ENCODE results near the gene PBX1.

Gene PBX1

GRCh38 chr1:164855716-164856329, 296.8 kb downstream of the PBX1 start:
- DNase-seq (no peak), ATAC-seq (ENCODE audit: insufficient read depth, low read depth) (no peak)
- Histone ChIP-seq H3K27me3 (ENCODE audit: insufficient read depth, low read length, poor library complexity) (no peaks in the 10 kb centered on the region), H3K4me3 (ENCODE audit: low read depth in 1 of 2, low read length in 2 of 2) (no peak overlapping the region), H3K27ac (ENCODE audit: low read length) (no peak overlapping the region), H4K20me1 (ENCODE audit: insufficient read depth, low read length) (no peaks in the 10 kb centered on the region), H3K4me1 (ENCODE audit: insufficient read depth, low read length) (no peaks in the 10 kb centered on the region), H3K4me2 (ENCODE audit: insufficient read depth, low read length) (no peak overlapping the region), H3K9ac (ENCODE audit: low read depth, low read length) (no peak overlapping the region), H3K36me3 (ENCODE audit: insufficient read depth, low read length) (no peaks in the 10 kb centered on the region), H3K79me2 (ENCODE audit: insufficient read depth, low read length) (no peaks in the 10 kb centered on the region), H2AFZ (ENCODE audit: low read depth, low read length) (no peak overlapping the region), H3K9me3 (ENCODE audit: insufficient read depth, low read length, severe bottlenecking) (no peaks in the 10 kb centered on the region)
- TF ChIP-seq EZH2 (IDR thresholded peaks at IDR 0.05; ENCODE audit: borderline replicate concordance, low read depth, low read length, severe bottlenecking) (no peak), CTCF (IDR thresholded peaks at IDR 0.05; ENCODE audit: borderline replicate concordance, extremely low read depth, low read length, poor library complexity, severe bottlenecking) (no peak)

- no peak overlapping the region for H3K27ac ChIP-seq (ENCODE audit: low read length)
- ATAC-seq (ENCODE audit: insufficient read depth, low read depth), result no peak
- H3K27me3 ChIP-seq (ENCODE audit: insufficient read depth, low read length, poor library complexity), result no peaks in the 10 kb centered on the region
- H3K9me3 ChIP-seq (ENCODE audit: insufficient read depth, low read length, severe bottlenecking), result no peaks in the 10 kb centered on the region
- no peaks in the 10 kb centered on the region for H3K36me3 ChIP-seq (ENCODE audit: insufficient read depth, low read length)
- TF ChIP-seq CTCF (IDR thresholded peaks at IDR 0.05; ENCODE audit: borderline replicate concordance, extremely low read depth, low read length, poor library complexity, severe bottlenecking), result no peak
- TF ChIP-seq EZH2 (IDR thresholded peaks at IDR 0.05; ENCODE audit: borderline replicate concordance, low read depth, low read length, severe bottlenecking), result no peak
- H3K79me2 ChIP-seq (ENCODE audit: insufficient read depth, low read length), result no peaks in the 10 kb centered on the region
- no peak overlapping the region for H3K9ac ChIP-seq (ENCODE audit: low read depth, low read length)
- no peaks in the 10 kb centered on the region for H4K20me1 ChIP-seq (ENCODE audit: insufficient read depth, low read length)
- no peak overlapping the region for H2AFZ ChIP-seq (ENCODE audit: low read depth, low read length)
- no peak overlapping the region for H3K4me3 ChIP-seq (ENCODE audit: low read depth in 1 of 2, low read length in 2 of 2)
- H3K4me1 ChIP-seq (ENCODE audit: insufficient read depth, low read length), result no peaks in the 10 kb centered on the region
- no peak overlapping the region for H3K4me2 ChIP-seq (ENCODE audit: insufficient read depth, low read length)
- no peak for DNase-seq
Observed at GRCh38 chr1:164856381-164856780, 297.4 kb downstream of the PBX1 start.

GRCh38 chr1:164857439-164857838, 298.5 kb downstream of the PBX1 start:
- Histone ChIP-seq H3K27ac (ENCODE audit: low read length) (no peak overlapping the region), H3K79me2 (ENCODE audit: insufficient read depth, low read length) (no peaks in the 10 kb centered on the region), H2AFZ (ENCODE audit: low read depth, low read length) (no peak overlapping the region), H3K4me3 (ENCODE audit: low read depth in 1 of 2, low read length in 2 of 2) (no peak overlapping the region), H3K4me2 (ENCODE audit: insufficient read depth, low read length) (no peak overlapping the region), H3K4me1 (ENCODE audit: insufficient read depth, low read length) (no peaks in the 10 kb centered on the region), H3K9me3 (ENCODE audit: insufficient read depth, low read length, severe bottlenecking) (no peaks in the 10 kb centered on the region), H3K36me3 (ENCODE audit: insufficient read depth, low read length) (no peaks in the 10 kb centered on the region), H4K20me1 (ENCODE audit: insufficient read depth, low read length) (no peaks in the 10 kb centered on the region), H3K27me3 (ENCODE audit: insufficient read depth, low read length, poor library complexity) (no peaks in the 10 kb centered on the region), H3K9ac (ENCODE audit: low read depth, low read length) (no peak overlapping the region)
- no peak for ATAC-seq (ENCODE audit: insufficient read depth, low read depth)
- no peak for TF ChIP-seq CTCF (IDR thresholded peaks at IDR 0.05; ENCODE audit: borderline replicate concordance, extremely low read depth, low read length, poor library complexity, severe bottlenecking)
- no peak for TF ChIP-seq EZH2 (IDR thresholded peaks at IDR 0.05; ENCODE audit: borderline replicate concordance, low read depth, low read length, severe bottlenecking)
- no peak for DNase-seq

All from DND-41 (cell line).